ENCODE data around the gene FTH1.

FTH1 gene

DNA sequence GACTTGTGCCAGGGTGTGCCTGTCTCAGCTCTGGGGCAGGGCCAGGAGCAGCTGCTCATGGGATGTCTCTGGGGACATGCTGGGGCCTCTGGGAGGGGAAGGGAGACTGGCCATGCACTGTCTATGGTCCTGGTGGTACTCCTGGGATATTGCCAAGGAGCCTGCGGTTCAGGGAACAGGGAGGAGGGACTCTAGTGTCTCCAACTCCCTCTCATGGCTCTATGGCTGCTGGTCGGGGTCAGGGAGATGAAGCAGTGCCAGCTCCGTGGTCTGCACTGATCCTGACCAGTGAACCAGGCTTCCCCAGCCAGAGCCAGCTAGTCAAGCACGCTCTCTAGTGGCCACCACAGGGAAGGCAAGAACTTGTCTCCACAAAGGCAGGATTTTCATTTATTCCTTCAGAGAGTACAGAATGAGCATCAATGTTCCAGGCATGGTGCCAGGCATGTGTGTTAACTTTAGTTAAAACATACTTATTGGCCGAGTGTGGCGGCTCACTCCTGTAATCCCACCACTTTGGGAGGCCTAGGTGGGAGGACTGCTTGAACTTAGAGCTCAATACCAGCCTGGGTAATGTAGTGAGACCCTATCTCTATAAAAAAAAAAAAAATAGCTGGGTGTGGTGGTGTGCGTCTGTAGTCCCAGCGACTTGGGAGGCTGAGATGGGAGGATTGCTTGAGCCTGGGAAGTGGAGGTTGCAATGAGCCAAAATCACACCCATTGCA, 19.8 kb downstream of the FTH1 start:
- peak; percentile 64 for DNase-seq

DNA sequence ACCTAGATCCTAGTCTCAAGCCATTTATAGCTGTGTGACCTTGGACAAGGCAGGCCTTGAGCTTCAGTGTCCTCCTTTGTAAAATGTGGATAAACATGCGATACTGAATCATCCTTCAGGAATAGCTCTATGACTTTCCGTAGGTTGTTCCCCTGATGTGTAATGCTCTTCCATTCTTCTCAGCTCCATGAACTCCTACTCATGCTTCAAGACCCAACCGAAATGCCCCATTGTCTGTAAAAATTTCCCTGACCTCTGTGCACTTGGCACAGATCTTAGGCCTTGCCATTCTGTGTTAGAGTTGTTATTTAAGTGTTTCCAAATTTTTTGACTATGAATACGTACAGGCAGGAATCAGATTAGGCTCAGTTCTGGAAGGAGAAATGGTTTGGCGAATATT, 20.5 kb downstream of the FTH1 start:
- no peak for DNase-seq

DNA sequence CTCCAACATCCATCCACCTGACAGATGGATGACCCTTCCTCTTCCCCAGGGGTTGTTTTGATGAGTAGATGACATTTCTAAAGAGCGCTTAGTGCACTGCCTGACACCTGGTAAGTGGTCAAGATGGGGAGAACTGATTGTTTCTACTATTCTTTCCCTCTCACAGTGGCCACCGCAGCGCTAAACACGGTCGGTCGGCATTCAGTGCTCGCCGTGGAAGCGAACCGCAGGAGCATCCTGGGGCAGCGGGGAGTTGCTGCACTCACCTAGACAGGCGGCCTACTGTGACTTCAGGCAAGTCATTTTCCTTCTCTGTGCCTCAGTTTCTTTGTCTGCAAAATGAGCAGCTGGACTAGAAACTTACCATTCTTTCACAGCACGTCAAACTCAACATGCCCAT, 22.2 kb downstream of the FTH1 start:
- DNase-seq, result no peak

DNA sequence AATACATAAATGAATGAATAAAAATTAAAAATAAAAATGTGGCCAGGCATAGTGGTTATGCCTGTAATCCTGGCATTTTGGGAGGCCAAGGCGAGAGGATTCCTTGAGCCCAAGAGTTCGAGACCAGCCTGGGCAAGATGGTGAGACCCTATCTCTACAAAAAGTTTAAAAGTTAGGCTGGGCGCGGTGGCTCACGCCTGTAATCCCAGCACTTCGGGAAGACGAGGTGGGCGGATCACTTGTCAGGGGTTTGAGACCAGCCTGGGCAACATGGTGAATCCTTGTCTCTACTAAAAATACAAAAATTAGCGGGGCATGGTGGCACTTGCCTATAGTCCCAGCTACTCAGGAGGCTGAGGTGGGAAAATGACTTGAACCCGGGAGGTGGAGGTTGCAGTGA, 27.0 kb downstream of the FTH1 start:
- no peak for DNase-seq

DNA sequence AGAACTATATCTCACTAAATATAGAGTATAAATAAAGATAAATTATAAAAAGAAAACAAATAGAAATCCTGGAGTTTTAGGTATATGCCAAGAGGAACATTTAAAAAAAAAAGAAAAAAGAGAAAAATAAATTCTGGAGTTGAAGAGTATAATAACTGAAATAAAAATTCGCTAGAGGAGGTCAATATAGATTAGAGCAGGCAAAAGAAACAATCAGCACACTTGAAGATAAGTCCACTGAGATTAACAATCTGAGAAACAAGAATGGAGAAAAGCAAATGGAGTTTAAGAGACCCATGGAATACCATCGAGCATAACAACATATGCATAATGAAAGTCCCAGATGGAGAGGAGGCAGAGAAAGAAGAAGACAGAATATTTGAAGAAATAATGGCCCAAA, 31.6 kb downstream of the FTH1 start:
- DNase-seq, result no peak

DNA sequence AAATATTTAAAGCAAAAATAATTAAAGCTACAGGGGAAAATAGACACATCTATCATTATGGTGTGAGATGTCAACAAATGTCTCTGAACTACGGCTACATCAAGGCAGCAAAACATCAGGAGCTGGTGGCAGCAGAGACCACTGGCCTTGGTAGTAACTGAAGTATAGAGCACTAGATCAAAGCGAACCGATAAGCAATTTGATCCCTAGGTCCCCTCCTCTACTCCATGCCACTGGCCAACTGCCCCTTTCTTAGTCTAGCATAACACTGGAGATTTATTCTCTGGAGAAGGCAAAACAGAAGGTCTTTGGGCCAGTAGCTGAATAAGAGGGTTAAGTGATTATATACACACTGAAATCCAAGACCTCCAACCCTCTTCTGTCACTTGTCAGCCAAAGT, 36.5 kb downstream of the FTH1 start:
- DNase-seq, result no peak

DNA sequence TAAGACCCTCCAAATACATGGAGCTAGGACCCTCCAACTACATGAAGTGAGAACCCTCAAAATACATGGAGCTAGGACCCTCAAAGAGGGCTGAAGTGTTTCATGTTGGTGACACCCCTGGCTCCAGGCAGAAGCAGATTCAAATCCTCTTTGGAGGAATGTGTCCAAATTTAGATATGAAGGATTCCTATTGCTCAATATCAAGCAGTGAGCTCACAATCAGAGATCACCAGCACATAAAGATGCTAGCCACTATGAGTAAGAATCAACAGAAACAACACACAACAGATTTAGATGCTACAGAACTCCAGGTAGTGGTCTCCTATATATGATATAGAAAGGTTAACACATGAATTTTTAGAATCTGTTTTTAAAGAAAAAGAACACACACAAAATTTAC, 38.8 kb downstream of the FTH1 start:
- DNase-seq, result no peak

DNA sequence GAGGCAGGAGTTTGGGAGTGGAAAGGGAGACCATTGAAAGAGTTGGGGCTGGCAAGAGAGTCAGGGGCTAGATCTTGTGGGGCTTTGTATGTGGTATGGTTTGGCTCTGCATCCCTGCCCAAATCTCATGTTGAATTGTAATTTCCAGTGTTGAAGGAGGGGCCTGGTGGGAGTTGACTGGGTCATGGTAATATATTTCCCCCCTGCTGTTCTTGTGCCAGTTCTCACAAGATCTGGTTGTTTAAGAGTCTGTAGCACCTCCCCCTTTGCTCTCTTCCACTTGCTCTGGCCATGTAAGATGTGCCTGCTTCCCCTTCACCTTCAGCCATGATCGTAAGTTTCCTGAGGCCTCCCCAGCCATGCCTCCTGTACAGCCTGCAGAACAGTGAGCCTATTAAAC, 39.9 kb downstream of the FTH1 start:
- DNase-seq, result no peak

DNA sequence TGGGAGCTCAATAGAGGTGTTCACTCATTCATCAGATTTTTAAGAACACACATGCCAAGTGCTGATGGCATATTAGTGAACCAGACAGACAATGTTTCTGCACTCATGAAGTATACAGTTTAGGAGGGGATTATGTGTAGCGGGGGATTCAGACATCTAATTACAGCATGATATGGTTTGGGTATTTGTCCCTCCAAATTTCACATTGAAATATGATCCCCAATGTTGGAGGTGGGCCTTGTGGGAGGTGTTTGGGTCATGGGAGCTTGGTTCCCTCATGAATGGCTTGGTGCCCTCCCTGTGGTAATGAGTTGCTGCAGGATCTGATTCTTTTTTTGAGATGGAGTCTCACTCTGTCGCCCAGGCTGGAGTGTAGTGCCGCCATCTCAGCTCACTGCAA, 41.2 kb downstream of the FTH1 start:
- no peak for DNase-seq

DNA sequence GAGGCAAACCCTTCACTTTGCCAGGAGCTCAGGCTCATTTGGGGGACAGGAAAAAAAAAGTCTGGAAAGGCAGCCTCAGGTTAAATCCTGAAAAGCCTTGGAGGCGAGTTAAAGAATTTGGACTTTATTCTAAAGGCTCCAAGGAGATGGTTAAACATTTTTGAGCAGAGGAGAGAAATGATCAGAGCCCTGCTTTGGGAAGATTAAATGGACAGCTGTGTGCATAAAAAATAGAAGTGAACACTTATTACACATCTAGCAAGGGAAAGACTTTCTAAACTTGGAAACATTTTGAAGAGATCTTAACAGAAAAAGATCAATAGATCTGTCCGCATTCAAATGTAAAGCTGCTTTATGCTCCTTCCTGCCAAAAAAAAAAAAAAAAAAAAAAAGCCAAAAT, 41.7 kb downstream of the FTH1 start:
- no peak for DNase-seq

DNA sequence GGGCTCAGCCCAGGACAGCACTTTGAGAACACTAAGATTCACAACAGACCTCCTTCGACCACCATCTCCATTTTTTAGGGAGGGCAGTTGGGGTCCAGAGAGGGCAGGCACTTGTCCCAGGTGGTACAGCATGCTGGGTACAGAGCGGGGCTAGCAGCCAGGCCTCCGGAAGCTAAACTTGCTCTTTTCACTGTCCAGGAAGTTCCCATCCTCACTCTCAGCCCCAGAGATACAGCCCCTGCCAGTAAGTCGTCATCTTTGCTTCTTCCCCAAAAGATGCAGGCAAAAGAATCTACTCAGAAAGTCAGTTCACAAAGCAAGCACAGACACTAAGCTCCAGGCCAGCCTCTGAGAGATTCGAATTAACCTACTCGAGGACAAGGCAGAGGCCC, 43.4 kb downstream of the FTH1 start:
- DNase-seq, result no peak

DNA sequence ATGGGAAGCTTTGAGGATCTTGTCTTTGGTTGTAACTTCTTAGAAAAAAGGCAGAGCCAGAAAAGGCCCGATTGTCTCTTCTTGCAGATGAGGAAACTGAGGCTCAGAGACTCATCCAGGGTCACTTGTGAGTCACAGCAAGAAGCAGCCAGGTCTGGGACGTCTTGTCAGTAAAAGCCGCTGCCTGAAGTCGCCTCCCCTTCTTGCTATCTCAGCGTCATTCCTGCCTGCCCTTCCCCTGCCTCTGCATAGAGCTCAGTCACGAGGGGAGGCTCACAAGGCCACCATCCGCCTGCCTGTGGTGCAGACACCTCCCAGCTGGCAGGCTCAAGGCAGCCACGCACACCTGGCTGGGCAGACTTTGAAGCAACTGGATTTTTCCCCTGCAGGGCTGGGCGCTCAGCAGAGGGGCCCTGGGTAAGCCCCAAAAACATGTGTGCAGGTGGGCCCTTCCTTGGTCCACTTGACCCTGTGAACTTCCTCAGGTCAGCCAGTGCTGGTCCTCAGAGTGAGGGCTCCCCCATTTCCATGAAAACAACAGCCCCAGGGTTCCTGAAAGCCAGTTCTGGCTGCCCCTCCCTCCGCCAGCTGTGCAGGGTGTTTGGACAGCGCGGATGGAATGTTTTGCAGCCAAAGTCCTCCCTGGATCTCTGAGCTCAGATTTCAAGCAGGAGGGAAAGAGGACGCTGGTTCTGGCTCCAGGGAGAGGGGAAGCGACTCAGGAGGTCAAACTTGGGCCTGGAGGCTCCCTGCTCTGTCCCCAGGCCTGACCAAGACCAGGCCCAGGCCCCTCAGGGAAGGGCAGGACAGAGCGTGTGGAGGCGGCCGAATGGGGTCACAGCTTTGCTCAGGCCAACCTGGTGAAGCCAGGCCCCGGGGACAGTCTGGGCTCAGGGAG, 44.0 kb downstream of the FTH1 start:
- no peak for DNase-seq

DNA sequence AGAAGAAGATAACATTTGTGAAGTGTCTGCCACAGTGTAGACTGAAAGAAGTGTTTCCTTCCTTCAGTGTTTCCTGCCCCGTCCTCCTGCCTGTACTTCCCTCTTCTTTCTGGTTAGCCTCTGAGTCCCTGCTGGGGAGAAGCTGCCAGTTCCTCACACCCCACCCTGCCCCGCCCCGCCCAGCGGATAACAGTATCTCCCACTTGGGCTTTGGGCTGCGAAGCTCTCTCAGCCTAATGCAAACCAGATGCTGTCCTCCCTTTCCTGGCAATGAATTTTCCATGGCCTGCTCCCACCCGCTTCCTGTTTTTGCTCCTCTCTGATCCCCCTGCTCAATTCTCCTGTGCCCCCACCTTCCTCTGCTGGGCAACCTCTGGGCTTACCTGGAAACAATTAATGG, 44.9 kb downstream of the FTH1 start:
- no peak for DNase-seq

DNA sequence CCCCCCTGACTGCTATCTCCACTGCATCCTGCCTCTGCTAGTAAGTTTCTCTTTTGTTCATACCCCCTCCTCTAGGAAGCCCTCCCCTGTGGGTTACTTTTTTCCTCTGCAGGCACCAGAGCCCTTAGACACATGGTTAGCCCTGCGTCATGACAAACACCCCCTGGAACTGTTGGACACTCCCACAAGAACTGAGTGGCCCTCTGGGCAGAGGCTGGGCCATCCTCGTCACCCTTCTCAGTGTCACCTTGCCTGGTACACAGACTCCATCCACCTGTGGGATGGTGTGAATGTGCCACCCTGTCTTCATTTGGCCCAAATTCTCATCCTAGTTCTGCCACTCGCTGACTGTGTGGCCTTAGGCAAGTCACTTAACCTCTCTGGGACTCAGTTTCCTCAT, 46.0 kb downstream of the FTH1 start:
- DNase-seq, result no peak

DNA sequence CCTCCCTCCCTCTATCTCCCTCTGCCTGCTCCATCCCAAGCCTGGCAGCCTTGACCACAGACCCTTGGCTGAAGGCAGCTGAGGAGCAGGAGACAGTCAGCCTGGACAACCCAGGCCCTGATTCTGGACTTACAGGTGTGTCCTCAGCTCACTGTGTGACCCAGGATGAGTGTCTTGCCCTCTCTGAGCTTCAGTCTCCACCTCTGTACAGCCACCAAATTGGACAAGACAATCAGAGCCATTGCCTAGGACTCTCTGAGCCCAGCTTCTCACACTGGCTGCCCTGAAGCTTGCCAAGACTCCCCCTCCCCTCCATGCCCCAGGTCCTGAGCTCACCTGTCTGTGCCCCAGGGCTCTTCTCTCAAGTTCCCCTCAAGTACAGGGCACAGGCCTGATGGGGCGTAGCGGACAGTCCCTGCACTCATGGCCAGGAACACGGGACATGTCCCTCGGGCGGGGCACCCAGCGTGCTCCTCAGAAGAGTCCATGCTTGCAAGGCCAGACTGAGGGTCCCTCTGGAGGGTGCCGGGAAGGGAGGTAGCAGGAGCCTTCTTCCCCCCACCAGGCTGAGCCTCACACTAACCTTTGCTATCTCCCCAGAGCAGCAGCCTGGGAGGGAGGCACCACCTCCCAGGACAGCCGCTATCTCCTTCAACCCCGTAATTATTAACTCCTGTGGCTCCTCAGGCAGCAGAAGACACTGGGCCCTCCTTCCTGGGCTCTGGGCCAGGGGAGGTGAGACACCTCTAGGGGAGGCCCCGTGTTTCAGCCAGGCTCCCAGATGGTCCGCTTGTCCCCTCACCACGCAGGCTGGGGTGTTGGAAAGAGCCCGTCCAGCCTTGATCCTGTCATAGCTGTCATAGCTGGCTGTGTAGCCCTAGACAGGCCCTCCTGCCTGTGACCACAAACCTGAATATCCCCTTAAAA, 47.5 kb downstream of the FTH1 start:
- no peak for DNase-seq

DNA sequence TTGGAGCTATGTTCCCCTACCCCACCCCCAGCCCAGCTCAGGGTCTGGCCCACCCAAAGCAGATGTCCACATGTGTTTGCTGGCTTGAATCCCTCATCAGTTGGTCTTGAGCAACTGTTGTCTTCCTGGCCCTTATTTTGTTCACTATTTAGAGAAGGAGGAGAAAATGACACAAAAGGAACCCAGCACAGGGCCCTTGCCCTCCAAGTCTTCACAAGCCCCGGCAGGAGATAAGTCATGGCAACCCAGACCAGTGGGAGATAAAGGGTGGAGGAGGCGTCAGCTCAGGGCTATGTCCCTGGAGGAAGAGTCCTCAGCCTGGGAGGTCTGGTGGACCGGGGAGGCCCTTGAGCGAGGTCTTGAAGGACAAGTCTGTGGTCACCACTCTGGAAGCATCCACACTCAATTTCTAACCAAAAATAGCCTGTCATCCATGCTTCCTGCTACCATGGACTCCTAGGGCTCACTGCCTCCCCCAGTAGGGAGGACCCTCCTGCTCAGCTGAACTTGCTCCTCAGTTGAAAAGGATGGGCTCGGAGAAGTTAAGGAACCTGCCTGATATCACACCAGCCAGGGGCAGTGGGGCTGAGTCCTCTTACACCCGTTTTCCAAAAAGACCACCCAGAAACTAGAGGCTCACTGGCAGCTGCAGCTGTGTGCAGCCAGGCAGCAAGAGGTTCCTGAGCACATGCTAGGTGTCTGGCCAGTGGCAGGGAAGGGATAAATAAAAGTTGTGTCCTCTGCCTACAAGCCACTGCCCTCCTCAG, 48.3 kb downstream of the FTH1 start:
- no peak for DNase-seq

DNA sequence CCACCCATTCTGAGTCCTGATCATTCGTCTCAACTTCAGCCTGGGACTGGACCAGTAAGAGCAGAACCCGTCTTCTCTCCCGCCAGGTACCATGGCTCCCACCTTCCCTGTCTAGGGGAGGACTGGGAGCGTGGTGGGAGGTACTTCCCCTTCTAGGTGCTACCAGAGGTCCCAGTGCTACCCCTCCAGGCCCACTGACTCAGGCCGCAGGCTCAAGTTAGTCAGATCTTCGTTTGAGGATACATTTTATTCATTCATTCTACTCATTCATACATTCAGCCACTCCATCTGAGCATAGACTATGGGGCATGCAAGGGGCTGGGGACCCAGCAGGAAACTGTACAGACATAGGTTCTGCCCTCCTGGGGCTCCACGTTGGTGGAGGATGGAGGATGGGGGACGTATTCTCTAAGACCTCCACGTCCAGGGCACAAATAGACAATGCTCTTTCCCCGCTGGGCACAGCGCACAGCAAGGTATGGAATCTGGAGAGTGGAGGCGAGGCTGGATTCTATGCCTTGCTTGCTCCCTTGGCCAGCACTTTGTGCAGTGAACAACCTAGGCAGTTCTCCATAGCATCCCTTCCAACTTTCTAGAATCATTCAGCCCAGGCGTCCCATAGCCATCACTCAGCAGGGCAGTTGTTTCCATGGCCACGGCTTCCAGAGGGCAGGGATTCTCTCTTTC, 49.0 kb downstream of the FTH1 start:
- no peak for DNase-seq

DNA sequence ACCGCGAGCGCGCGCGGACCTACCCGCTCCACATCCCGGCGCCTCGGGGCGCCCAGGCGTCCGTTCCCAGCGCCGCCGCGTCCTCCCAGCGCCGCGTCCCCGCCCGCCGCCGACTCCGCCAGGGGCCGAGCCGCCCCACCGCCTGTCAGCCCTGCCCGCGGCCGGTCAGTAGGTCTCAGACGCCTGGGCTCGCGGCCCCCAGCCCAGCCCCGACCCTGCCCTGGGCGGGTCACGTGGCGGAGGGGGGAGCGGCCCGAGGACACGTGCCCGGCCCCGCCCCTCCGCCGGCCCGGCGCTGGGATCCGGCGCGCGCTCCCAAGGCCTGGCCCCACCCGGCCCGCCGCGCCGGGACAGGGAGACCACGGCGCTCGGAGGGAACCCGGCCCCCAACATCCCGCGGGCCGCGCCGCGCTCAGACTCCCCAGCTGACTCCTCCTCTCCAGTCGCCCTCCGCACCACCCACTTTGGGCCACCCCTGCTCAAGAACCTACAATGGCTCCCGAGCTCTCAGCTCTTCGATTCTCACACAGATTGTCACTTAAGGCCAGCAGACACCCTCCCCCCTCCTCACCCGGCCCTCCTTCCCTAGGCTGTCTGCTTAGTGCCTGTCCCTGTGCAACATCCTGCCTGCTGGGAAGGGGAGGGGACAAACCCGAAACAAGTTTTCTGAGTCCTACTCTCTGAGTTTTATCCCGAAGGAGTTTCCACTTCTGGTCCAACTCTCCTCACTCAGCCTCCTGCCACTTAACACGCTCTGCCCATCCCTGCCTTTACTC, 49.9 kb downstream of the FTH1 start, which contains the start of gene RAB3IL1:
Gene RAB3IL1 (minus strand): TSS at position 233 of the 776 bp plus-strand sequence. CDS start 199 bp downstream, at position 34.
- no peak for DNase-seq

DNA sequence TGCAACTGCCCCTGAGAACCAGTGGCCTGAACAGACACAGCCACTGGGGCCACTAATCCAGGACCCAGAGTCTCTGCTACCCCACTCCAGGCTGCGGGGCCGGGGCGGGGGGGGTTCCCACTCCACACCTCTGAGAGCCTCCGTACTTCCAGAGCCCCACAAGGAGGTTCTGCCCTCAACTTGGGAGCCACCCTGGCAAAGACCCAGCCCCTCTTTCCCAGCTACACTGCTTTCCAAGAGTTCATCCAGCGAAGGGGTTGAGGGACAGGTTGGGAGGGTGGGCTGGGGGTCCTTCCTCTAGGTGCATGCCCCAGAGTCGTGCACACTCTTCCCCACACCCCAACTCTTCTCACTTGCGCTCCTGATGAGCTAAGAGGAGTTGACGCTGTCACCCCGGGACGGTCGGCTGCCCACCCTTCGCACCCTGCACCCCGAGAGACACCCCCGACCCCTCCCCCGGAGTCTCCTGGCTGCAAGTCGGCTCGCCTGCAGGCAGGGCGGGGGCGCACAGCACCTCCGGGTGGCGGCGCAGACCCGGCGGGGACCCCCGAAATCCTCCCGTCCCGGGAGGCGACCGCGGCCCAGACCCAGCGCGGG, 50.6 kb downstream of the FTH1 start:
- DNase-seq, result no peak

DNA sequence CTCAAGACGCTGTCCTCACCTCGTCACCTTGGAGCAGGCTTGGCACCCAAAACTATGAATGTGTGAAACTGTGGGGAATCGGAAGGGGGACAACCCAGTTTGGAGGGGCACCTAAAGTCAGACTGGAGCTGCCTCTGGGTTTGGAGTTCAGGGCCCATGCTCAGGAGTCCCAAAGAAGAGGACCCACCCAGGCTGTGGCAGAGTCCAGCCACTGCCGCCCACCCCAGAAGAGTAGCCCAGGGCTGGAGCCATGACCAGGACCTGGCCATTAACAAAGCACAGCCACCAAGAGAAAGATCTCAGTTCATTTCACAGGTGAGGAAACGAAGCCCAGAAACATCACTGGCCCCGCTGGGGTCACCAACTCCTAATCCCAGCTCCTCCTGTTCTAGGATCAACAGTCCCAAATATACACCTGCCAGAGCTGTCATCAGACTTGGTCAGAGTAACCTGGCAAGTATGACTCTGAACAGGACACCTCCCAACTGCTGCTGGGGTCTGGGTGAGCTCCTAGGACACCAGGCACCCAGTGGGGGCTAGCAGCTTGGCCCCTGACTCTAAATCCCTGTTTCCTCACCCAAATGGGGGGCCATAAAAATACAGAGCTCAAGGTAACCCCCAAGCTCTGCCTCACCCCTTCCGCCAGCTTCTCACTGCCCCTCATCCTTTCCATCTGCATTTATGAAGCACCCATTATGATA, 52.8 kb downstream of the FTH1 start:
- no peak for DNase-seq
